HG03460 (cell line): Measurements from ENCODE around the gene PA2G4.
"Not testable (repeated sequence)": the region's sequence is repeated elsewhere in the genome, so short reads cannot be mapped to it uniquely, and the experiment has no call there.

Experiments
- ATAC-seq: cut with Tn5 transposase; IDR thresholded peaks from one replicate; pipeline ENCODE4 v1.9.1; 2021; ENCODE audit not compliant: unreplicated experiment

PA2G4 gene

GRCh38 chr12:56152756-56153677 lies 48.7 kb downstream of the PA2G4 start:
- ATAC-seq: no peak

GRCh38 chr12:56153678-56154065 lies 49.3 kb downstream of the PA2G4 start:
- ATAC-seq: no peak

GRCh38 chr12:56154246-56154771 lies 50.0 kb downstream of the PA2G4 start:
- ATAC-seq: no peak

DNA sequence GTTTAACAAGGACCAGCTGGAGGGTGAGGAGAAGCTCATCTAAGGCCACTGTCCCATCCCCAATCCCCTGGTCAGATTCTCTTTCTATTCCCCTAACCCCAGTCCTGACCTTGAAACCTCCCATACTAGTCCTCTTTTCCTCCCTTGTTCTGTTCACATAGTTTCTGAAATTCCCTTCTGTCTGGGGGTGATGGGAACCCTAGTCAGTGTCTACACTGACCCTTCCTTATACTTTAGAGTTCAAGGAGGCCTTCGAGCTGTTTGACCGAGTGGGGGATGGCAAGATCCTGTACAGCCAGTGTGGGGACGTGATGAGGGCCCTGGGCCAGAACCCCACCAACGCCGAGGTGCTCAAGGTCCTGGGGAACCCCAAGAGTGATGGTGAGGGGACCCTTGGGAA lies 50.5 kb downstream of the PA2G4 start:
- no peak for ATAC-seq

GRCh38 chr12:56155256-56155845 lies 51.0 kb downstream of the PA2G4 start:
- ATAC-seq: no peak

DNA sequence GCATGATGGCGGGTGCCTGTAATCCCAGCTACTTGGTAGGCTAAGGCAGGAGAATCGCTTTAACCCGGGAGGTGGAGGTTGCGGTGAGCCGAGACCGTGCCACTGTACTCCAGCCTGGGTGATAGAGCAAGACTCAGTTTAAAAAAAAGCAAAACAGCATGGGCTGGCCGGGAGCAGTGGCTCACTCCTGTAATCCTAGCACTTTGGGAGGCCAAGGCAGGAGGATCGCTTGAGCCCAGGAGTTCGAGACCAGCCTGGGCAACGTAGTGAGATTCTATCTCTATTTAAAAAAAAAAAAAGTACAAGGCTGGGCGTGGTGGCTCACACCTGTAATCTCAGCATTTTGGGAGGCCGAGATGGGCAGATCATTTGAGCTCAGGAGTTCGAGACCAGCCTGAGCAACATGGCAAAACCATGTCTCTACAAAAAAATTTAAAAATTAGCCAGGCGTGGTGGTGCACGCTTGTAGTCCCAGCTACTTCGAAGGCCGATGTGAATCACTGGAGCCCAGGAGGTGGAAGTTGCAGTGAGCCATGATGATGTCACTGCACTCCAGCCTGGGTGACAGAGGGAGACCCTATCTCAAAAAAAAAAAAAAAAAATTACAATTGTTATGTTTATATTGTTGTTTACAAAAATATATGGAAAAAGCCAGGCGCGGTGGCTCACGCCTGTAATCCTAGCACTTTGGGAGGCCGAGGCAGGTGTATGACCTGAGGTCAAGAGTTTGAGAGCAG lies 52.3 kb downstream of the PA2G4 start:
- not testable (repeated sequence) for ATAC-seq

DNA sequence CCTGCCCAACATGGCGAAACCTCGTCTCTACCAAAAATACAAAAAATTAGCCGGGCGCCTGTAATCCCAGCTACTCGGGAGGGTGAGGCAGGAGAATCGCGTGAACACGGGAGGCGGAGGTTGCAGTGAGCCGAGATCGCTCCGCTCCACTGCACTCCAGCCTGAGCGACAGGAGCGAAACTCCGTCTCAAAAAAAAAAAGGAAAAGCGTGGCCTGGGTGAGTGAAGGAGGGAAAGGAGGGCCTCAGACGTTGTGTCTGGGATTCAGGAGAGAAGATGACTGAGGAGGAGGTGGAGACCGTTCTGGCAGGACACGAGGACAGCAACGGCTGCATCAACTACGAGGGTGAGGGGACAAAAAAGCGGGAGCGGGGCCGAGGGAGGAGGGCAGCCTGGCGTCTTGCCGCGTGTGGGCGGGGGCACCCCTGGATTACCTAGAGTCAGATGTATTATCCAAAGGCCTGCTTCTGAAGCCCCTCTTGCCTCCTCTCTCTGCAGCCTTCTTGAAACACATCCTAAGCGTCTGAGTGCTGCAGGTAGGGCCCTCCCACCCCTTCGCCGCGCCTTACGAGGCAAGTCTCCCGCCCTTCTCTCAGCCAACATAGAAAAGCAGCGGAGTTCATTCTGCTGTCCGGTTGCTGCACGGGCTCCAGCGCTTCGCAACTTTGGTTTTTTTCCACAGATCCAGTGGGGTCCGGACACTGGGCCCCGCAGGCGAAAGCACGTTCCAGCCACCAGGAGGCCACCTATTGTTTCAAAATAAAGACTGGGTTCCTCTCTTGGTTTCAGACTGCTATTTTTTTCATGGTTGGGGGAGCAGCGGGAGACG lies 53.1 kb downstream of the PA2G4 start:
- ATAC-seq: peak; percentile 45

GRCh38 chr12:56158029-56158925 lies 53.9 kb downstream of the PA2G4 start, which contains the start of gene MYL6:
MYL6 (plus strand) TSS chr12:56158359; CDS start chr12:56158402, 43 bp downstream.
- peak; percentile 77 for ATAC-seq

DNA sequence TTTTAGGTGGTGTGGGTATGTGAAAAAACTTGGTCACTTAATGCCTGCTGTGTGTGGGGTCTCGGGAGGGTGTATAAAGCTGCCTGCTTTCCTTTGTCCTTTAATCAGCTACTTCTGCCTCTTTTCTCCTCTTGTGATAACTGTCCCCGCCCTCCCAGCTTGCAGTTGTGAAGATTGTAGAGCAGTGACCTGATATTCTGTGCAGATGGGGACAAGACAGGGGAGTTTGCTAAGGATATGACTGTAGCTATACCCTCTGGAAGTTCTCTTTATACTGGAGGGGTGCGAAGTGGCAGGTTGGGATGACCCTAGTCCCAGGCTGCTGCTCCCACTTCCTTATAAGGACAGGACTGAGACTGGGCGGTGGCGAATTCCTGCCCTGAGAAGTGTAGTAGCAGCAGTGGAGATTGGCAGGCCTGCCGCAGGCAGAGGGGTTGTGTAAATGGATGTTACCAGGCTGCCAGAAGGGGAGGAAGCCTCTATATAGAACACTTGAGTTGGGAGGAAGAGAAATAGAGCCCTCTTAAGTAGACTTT lies 54.6 kb downstream of the PA2G4 start:
- ATAC-seq: no peak

- no peak for ATAC-seq
These were observed 55.3 kb downstream of the PA2G4 start for GRCh38 chr12:56159482-56160192.

- ATAC-seq: no peak
These were observed 55.9 kb downstream of the PA2G4 start for GRCh38 chr12:56160193-56160763.

- no peak for ATAC-seq
These were observed 56.7 kb downstream of the PA2G4 start for GRCh38 chr12:56160894-56161689.

GRCh38 chr12:56161690-56162351 lies 57.5 kb downstream of the PA2G4 start:
- ATAC-seq: no peak

DNA sequence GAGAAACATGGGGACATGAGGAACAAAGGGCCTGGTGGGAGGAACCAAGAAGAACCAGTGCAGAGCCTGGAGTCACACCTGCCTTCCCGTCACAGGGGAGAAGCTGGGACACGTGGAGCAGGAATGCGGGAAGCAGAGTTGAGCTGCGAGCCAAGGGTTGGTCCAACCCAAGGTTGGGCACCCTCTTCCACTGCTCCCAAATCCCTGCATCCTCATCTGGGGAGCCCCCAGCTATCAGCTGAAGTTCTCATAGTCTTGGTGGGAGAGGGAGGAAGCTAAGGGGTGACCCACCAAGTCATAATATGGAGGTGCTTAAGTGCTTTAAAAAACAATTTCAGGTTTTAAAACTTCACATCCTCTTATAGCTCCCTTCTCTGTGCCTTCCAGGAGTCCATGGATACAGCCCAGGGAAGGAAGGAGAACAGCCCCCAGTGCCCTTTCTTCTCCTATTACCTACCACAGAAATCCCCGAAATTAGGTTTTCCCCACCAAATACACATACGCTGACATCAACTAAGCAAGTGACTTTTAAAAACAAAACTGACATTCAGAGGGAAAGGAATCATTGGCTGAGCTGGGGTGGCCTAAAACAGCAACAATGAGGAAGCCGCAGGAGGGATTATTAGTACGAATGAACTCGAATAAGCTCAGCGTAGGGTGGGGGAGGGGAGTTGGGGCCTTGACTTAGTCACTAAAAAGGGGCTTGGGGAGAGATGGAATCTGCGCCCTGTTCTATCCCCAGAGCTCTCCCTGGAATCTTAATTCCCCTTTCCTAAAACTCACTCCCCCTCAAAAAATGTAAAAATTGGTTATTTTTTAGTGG lies 58.3 kb downstream of the PA2G4 start:
- ATAC-seq: no peak
